Large intestine (tissue), 3 donors: ENCODE measurements around the gene RNF114. TPM values are rescaled to one million over a fixed set of nuclear protein-coding genes. Genes with fewer than 3 reads are reported as not detected.

Experiments used
- DNase-seq, 2 donors: peaks; one replicate each; pipeline versions ENCODE4 v3.0.0 to v3.0.0-alpha.2; 2013
- H3K27ac ChIP-seq: one replicate; pipeline ENCODE4 v1.5.1; 2013; ENCODE audit warnings: low read length
- H3K27me3 ChIP-seq: 2 replicates; pipeline ENCODE4 v1.6.1; 2013; ENCODE audit warnings: low read length; ENCODE audit not compliant: control insufficient read depth, insufficient read depth
- H3K36me3 ChIP-seq: 2 replicates; pipeline ENCODE4 v1.6.1; 2013; ENCODE audit warnings: low read length; ENCODE audit not compliant: control insufficient read depth, insufficient read depth
- H3K4me1 ChIP-seq: one replicate; pipeline ENCODE4 v1.6.1; 2013; ENCODE audit warnings: low read length; ENCODE audit not compliant: control insufficient read depth, insufficient read depth
- H3K4me3 ChIP-seq: one replicate; pipeline ENCODE4 v1.5.1; 2013; ENCODE audit warnings: low read length
- H3K9me3 ChIP-seq: one replicate; pipeline ENCODE4 v1.6.1; 2013; ENCODE audit warnings: mild to moderate bottlenecking, low read depth, low read length, moderate library complexity; ENCODE audit not compliant: control insufficient read depth
- WGBS: methylation state at CpG from one replicate; pipeline ENCODE4 v1.1.5; 2013; ENCODE audit warnings: low lambda C conversion rate; ENCODE audit not compliant: insufficient coverage; 5-methylcytosine and 5-hydroxymethylcytosine counted together
- polyA plus RNA-seq: library from polyadenylated mRNA; unstranded; fragments of 120-200 nt; gene quantifications from one replicate; pipeline ENCODE4 v1.2.1, GENCODE V29; 2013

RNF114 gene
- polyA plus RNA-seq, 1 donor = 125 TPM

DNA sequence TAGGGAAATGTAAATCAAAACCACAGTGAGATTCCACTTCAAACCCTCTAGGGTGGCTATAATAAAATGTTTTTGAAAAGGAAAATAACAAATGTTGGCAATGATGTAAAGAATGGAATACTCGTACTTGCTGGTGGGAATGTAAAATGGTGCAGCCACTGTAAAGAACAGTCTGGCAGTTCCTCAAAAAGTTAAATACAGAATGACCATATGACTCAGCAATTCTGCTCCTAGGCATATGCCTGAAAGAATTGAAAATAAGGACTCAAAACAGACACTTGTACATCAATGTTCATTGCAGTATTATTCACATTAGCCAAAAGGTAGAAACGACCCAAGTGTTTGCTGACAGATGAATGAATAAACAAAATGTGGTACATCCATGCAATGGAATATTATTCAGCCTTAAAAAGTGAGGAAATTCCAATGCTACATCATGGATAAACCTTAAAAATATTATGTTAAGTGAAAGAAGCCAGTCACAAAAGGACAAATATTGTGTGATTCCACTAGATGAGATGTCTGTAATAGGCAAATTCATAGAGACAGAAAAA, 10.2 kb upstream of the RNF114 start:
- H3K27me3 ChIP-seq = no peaks in the 10 kb centered on the region
- WGBS = 78% methylated on average over 2 of the region's 2 CpGs
- H3K9me3 ChIP-seq = no peaks in the 10 kb centered on the region
- no peak overlapping the region for H3K27ac ChIP-seq
- no peak overlapping the region for H3K4me3 ChIP-seq
- DNase-seq = no peak
- H3K4me1 ChIP-seq = peaks cover 13% of the 10 kb centered on the region
- H3K36me3 ChIP-seq = no peaks in the 10 kb centered on the region

DNA sequence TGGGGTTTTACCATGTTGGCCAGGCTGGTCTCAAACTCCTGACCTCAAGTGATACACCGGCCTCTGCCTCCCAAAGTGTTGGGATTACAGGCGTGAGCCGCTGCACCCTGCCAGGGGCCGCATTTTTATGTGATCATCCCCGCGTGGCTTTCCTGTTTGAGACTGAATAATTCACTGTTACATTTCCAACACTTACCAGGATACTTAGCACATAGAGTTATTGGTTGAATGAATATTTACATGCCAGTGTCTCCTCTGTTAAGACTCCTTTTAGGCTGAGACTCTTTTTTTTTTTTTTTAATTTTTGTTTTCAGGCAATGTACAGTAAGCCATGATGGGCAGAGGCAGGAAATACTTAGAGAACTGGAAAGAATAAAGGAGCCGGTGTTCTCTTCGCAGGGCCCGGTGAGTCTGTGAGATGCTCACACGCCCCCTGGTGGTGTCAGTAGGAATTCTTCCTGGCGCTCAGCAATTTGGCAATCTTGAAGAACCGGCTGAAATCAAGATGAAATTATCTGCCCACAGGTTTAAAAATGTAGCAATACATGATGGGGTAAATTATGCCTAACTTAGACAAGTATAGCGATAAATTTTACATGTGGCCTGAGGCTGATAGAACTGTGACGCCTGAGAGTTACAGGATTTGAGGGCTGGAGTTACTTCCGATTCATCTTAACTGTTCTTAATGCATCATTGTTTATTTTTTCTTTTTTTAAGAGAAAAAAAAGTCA, 7.6 kb upstream of the RNF114 start:
- Histone ChIP-seq H3K9me3 (no peaks in the 10 kb centered on the region), H3K27ac (no peak overlapping the region)

DNA sequence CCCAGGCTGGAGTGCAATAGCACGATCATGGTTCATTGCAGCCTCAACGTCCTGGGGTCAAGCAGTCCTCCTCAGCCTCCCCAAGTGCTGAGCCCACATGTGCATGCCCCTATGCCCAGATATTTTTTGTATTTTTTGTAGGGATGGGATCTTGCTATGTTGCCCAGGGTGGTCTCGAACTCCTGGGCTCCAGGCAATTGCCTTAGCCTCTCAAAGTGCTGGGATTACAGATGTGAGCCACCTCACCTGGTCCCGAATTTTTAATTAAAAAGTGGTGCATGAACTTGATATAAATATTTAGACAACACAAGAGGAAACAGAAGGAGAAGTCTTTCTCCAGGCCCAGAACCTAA, 7.1 kb upstream of the RNF114 start:
- no peak overlapping the region for H3K27ac ChIP-seq
- no peak overlapping the region for H3K4me3 ChIP-seq
- no peaks in the 10 kb centered on the region for H3K27me3 ChIP-seq
- WGBS = no CpG with 5 or more reads among the region's 4 CpGs
- no peaks in the 10 kb centered on the region for H3K36me3 ChIP-seq
- H3K4me1 ChIP-seq = peaks cover 6% of the 10 kb centered on the region
- no peak for DNase-seq
- no peaks in the 10 kb centered on the region for H3K9me3 ChIP-seq

More for the DNA sequence above, 7.6 kb upstream of the RNF114 start:
- WGBS = 0% methylated on average over 1 of the region's 15 CpGs
- peak; percentile 74 to 79 for DNase-seq
- no peak overlapping the region for H3K4me3 ChIP-seq
- H3K27me3 ChIP-seq = no peaks in the 10 kb centered on the region
- H3K4me1 ChIP-seq = peaks cover 8% of the 10 kb centered on the region
- H3K36me3 ChIP-seq = no peaks in the 10 kb centered on the region

DNA sequence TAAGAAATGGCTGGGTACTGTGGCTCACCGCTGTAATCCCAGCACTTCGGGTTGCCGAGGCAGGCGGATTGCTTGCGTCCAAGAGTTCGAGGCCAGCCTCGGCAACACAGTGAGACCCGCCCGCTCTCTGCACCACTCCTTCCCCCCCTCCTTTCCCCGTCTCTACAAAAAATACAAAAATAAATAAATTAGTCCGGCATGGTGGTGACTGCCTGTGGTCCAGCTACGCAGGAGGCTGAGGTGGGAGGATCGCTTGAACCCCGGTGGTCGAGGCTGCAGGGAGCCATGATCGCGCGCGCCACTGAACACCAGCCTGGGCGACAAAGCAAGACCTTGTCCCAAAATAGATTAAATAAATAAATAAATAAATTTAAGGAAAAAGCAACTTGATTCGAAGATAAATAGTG, 448 bp upstream of the RNF114 start:
- H3K27me3 ChIP-seq = no peaks in the 10 kb centered on the region
- peaks cover 15% of the 10 kb centered on the region for H3K36me3 ChIP-seq
- peak overlapping the region; percentile 22 for H3K27ac ChIP-seq
- DNase-seq = no peak
- H3K4me3 ChIP-seq = peak overlapping the region; percentile 44
- peaks cover 17% of the 10 kb centered on the region for H3K4me1 ChIP-seq
- WGBS = no CpG with 5 or more reads among the region's 21 CpGs
- no peaks in the 10 kb centered on the region for H3K9me3 ChIP-seq

DNA sequence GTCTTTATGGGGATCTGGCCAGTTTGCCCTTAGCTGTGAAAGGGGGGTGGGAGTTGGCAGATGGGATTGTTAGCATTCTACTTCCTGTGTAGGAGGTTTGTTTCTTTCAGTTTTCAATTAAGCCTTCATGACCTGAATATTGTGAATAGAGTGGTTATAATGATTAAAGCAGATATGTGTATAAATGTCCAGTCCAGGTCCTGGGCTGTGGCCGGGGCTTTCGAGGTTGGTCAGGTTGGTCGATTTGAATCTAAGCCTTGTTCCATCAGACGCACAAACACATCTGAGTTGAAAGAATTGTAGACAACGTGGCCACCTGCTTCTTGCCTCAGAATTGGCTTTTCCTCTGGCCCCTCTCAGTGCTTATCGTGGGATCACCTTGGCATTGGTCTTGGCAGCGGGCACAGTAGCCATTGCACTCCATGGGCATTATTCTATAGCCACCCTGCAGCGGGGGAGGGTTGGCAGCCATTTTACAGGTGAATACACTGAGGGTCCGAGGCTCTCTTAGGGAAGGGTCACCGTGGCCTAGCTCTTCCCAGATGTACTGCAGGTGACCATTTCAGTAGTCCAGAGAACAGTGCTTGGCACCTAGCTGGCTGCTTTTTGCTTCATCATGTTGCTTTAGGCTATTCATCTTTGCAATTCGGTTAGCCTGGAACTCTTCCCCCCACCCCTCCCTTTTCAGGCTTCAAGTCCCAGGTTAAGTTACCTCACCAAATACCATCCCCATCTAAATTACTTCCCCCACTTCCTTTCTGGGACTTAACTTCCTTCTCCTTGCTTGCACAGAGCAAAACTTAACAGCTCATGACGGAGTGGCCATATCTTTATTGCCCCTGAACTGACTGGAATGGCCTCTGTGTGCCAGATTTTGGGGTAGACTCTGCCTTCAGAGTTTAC, 1.1 kb downstream of the RNF114 start:
- DNase-seq = peak; percentile 66 to 85
- Histone ChIP-seq H3K4me1 (peaks cover 17% of the 10 kb centered on the region), H3K27me3 (no peaks in the 10 kb centered on the region), H3K36me3 (peaks cover 28% of the 10 kb centered on the region), H3K4me3 (peak overlapping the region; percentile 94), H3K27ac (peak overlapping the region; percentile 94), H3K9me3 (no peaks in the 10 kb centered on the region)
- no CpG with 5 or more reads among the region's 12 CpGs for WGBS

DNA sequence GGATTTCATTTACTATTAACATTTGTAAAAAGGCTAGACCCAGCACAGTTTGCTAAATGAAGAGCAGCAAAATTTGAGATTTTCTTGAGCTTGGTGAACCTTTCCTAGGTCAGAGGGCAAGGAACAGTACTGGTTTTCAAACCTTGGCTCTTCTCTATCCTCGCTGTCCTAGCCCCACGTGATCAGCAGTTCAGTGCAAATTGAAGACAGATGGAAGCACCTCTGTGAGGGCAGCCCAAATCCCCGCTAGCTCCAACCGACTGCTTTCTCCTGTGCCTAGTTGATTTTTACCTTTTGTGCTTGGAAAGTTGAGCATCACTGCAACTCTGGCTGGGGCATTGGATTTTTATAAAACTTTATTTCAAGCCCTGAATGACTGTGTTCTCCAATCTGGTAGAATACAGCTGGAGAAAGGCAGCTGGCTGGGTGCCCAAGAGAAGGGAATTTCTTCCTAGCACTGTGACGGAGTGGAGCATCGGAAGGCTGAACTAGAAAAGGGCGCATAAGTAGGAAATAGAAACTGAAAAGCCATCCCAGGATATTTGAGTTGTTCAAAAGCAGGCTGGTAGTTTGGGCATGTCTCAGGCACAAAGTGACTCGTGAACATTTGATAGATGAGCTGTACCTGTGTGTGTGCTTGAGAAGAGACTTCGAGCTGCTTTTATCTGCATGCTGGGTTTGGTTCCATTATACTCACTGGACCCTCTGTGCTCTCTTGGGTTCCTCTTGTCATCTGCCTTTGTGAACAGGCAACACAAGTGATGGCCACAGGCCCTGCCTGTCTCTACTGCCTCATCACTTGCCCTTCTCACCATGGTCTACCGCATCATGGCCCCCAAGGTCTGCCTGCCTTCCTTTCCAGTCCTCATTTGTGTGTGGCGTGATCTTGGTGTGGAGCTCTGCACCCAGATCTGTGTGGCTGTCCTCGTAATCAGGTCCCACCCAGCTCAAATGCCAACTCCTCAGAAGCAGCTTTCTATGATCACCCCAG, 2.3 kb downstream of the RNF114 start:
- Histone ChIP-seq H3K36me3 (peaks cover 38% of the 10 kb centered on the region), H3K9me3 (no peaks in the 10 kb centered on the region), H3K27ac (peak overlapping the region; percentile 94), H3K4me3 (peak overlapping the region; percentile 94), H3K4me1 (peaks cover 17% of the 10 kb centered on the region), H3K27me3 (no peaks in the 10 kb centered on the region)
- DNase-seq = peak in 1 of 2 donors; percentile 35
- 0% methylated on average over 2 of the region's 12 CpGs for WGBS

DNA sequence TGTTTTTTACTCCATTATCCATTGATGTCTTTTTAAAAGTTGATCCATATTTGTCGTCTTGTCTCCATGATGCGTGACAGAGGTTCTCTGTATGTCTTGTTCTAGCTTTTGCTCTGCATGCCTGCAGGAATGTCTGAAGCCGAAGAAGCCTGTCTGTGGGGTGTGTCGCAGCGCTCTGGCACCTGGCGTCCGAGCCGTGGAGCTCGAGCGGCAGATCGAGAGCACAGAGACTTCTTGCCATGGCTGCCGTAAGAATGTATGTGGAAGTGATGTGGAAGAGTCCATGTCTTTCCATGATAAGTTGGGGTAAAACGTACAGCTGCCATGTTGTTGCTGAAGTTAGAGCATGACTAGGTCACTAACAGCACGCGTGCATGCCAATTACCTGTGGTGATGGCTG, 5.3 kb downstream of the RNF114 start:
- peaks cover 59% of the 10 kb centered on the region for H3K36me3 ChIP-seq
- no CpG with 5 or more reads among the region's 15 CpGs for WGBS

DNA sequence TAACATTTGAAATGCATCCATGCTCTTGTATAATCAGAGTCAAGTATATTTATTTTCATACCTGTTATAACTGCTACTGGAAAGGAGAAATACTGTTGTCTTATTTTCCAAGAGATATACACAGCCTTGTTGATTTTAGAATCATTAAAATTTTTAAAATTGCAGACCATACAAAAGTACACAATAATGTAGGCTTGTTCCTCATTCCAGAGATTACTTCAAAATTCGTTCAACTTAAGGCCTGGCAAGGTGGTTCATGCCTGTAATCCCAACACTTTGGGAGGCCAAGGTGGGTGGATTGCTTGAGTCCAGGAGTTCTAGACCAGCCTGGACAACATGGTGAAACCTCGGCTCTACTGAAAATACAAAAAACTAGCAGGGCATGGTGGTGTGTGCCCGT, 6.1 kb downstream of the RNF114 start:
- no peaks in the 10 kb centered on the region for H3K9me3 ChIP-seq
- no peak for DNase-seq
- H3K4me3 ChIP-seq = no peak overlapping the region
- H3K36me3 ChIP-seq = peaks cover 66% of the 10 kb centered on the region
- no CpG with 5 or more reads among the region's 3 CpGs for WGBS
- H3K27me3 ChIP-seq = no peaks in the 10 kb centered on the region
- H3K4me1 ChIP-seq = peaks cover 14% of the 10 kb centered on the region
- H3K27ac ChIP-seq = no peak overlapping the region

More for the DNA sequence above, 5.3 kb downstream of the RNF114 start:
- H3K27me3 ChIP-seq = no peaks in the 10 kb centered on the region
- no peak overlapping the region for H3K27ac ChIP-seq
- H3K4me3 ChIP-seq = no peak overlapping the region
- no peaks in the 10 kb centered on the region for H3K9me3 ChIP-seq
- no peak for DNase-seq
- peaks cover 14% of the 10 kb centered on the region for H3K4me1 ChIP-seq

DNA sequence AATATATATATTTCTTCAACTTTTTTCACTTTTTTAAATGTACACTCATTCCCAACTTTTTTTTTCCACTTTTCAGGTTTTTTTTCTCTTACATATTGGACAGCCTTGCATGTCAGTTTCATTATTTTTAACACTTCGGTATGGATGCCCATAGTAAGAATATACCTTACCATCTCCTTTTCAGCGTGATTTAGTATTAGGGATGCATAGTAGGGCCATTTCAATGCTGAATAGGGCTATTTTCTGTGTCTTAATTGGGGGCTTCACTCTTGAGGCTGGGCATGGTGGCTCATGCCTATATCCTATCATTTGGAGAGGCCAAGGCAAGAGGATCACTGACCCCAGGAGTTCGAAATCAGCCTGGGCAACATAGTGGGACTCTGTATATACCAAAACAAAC, 6.7 kb downstream of the RNF114 start:
- Histone ChIP-seq H3K27me3 (no peaks in the 10 kb centered on the region), H3K9me3 (no peaks in the 10 kb centered on the region), H3K36me3 (peaks cover 70% of the 10 kb centered on the region), H3K4me1 (peaks cover 14% of the 10 kb centered on the region), H3K4me3 (no peak overlapping the region), H3K27ac (no peak overlapping the region)
- 89% methylated on average over 1 of the region's 3 CpGs for WGBS
- no peak for DNase-seq
